Measurements from ENCODE around the gene DNAJC30. TPM values are rescaled to one million over a fixed set of nuclear protein-coding genes. Genes with fewer than 3 reads are reported as not detected.

The DNAJC30 gene
- polyA plus RNA-seq, 1 of the 3 experiments (the other 2 are of a cell fraction) = 11.0 TPM

DNA sequence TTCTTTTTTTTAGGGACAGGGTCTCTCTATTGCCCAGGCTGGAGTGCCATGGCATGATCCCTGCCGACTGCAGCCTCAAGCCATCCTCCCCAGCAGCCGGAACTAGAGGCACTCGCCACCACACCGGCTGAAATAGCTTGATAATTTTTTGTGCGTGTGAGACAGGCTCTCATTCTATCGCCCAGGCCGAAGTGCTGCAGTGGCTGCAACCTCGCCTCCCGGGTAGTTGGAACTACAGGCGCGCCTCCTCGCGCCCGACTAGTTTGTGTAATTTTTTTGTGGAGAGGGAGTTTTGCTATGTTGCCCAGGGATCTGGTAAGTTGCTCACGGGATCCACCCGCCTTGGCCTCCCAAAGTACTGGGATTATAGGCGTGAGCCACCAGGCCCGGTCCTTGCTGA, 2.1 kb upstream of the DNAJC30 start:
- peaks cover 19 to 20% of the 10 kb centered on the region in 2 experiments; a peak in 3 of 4 replicates for H3K4me1 ChIP-seq (ENCODE audit: control insufficient read depth in 1 of 2, insufficient read depth in 2 of 2, low read depth in 1 of 2, low read length in 1 of 2)
- no peak for TF ChIP-seq FOSL2 (IDR thresholded peaks at IDR 0.05; ENCODE audit: borderline replicate concordance, low read depth)
- no peak for TF ChIP-seq NRF1 (IDR thresholded peaks at IDR 0.05; ENCODE audit: low read depth, low read length)
- no peak for TF ChIP-seq MEF2A (IDR thresholded peaks at IDR 0.05; ENCODE audit: borderline replicate concordance, low read depth)
- H3K4me3 ChIP-seq (ENCODE audit: low read depth in 2 of 2, low read length in 1 of 2) = no peak overlapping the region
- 95% methylated on average over 18 of the region's 18 CpGs for WGBS (ENCODE audit: low lambda C conversion rate)
- DNase-seq = no peak
- no peak overlapping the region for H3K9ac ChIP-seq
- no peaks in the 10 kb centered on the region for H3K27me3 ChIP-seq (ENCODE audit: insufficient read depth)
- POLR2A ChIA-PET = no interaction called here
- H3K79me2 ChIP-seq (ENCODE audit: insufficient read depth) = peaks cover 91% of the 10 kb centered on the region
- H3K27ac ChIP-seq (ENCODE audit: low read depth in 2 of 2, low read length in 1 of 2) = no peak overlapping the region
- H3K9me2 ChIP-seq = no peaks in the 10 kb centered on the region
- no peak overlapping the region for H2AFZ ChIP-seq (ENCODE audit: low read depth)
- no peaks in the 10 kb centered on the region for H4K20me1 ChIP-seq (ENCODE audit: insufficient read depth)
- CTCF ChIA-PET = interaction anchor here (1.0 to 2.6 kb wide), 6 partner anchors 12 to 78 kb away, joined by 3 to 12 read pairs (median 5); partner anchors contain the start of gene VPS37D
- H3K4me2 ChIP-seq = no peak overlapping the region
- H3F3A ChIP-seq (replicated peaks; ENCODE audit: insufficient read depth) = no peaks in the 10 kb centered on the region
- no peaks in the 10 kb centered on the region for H3K9me3 ChIP-seq
- H3K36me3 ChIP-seq (replicated peaks in 1 of 2; ENCODE audit: control insufficient read depth in 1 of 2, insufficient read depth in 2 of 2, low read length in 1 of 2) = peaks cover 17 to 32% of the 10 kb centered on the region in 2 experiments

GRCh38 chr7:73683788-73684693, 788 bp upstream of the DNAJC30 start:
- no peak for DNase-seq
- Histone ChIP-seq H3K9me3 (no peaks in the 10 kb centered on the region), H3K79me2 (ENCODE audit: insufficient read depth) (peaks cover 98% of the 10 kb centered on the region), H3K27ac (ENCODE audit: low read depth in 2 of 2, low read length in 1 of 2) (peak overlapping the region; percentile 31 to 67; a peak in 3 of 4 replicates), H3F3A (replicated peaks; ENCODE audit: insufficient read depth) (no peaks in the 10 kb centered on the region), H4K20me1 (ENCODE audit: insufficient read depth) (no peaks in the 10 kb centered on the region), H3K4me3 (ENCODE audit: low read depth in 2 of 2, low read length in 1 of 2) (peak overlapping the region; percentile 79 to 90), H3K36me3 (replicated peaks in 1 of 2; ENCODE audit: control insufficient read depth in 1 of 2, insufficient read depth in 2 of 2, low read length in 1 of 2) (peaks cover 20 to 30% of the 10 kb centered on the region in 2 experiments), H2AFZ (ENCODE audit: low read depth) (peak overlapping the region; percentile 87), H3K4me2 (peak overlapping the region; percentile 98), H3K27me3 (ENCODE audit: insufficient read depth) (no peaks in the 10 kb centered on the region), H3K4me1 (ENCODE audit: control insufficient read depth in 1 of 2, insufficient read depth in 2 of 2, low read depth in 1 of 2, low read length in 1 of 2) (peaks cover 19 to 20% of the 10 kb centered on the region in 2 experiments; a peak in 3 of 4 replicates), H3K9ac (peak overlapping the region; percentile 87), H3K9me2 (no peaks in the 10 kb centered on the region)
- POLR2A ChIA-PET = interaction anchor here (1.0 kb wide), 1 partner anchor 21 kb away, joined by 4 read pairs; no protein-coding TSS in a partner anchor
- CTCF ChIA-PET = interaction anchor here (1.0 to 2.6 kb wide), 5 partner anchors 16 to 77 kb away, joined by 3 to 12 read pairs (median 6); partner anchors contain the start of gene VPS37D
- no peak for TF ChIP-seq NFIC (IDR thresholded peaks at IDR 0.05; ENCODE audit: borderline replicate concordance)
- no peak for TF ChIP-seq RAD21 (IDR thresholded peaks at IDR 0.05; ENCODE audit: low read length)
- no peak for TF ChIP-seq PBX3 (IDR thresholded peaks at IDR 0.05)
- TF ChIP-seq SMC3 (IDR thresholded peaks at IDR 0.05; ENCODE audit: low read depth, low read length) = no peak
- TF ChIP-seq, protein P1, sequence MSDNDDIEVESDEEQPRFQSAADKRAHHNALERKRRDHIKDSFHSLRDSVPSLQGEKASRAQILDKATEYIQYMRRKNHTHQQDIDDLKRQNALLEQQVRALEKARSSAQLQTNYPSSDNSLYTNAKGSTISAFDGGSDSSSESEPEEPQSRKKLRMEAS (IDR thresholded peaks at IDR 0.05; ENCODE audit: low read depth) = no peak
- TF ChIP-seq MXI1 (IDR thresholded peaks at IDR 0.05; ENCODE audit: low read depth, low read length) = no peak
- no peak for TF ChIP-seq JUND (IDR thresholded peaks at IDR 0.05)
- no peak for TF ChIP-seq YY1 (IDR thresholded peaks at IDR 0.05; ENCODE audit: low read depth)
- TF ChIP-seq NRF1 (IDR thresholded peaks at IDR 0.05; ENCODE audit: low read depth, low read length) = no peak
- TF ChIP-seq GABPA (IDR thresholded peaks at IDR 0.05; ENCODE audit: low read depth) = no peak
- TF ChIP-seq, protein P2, sequence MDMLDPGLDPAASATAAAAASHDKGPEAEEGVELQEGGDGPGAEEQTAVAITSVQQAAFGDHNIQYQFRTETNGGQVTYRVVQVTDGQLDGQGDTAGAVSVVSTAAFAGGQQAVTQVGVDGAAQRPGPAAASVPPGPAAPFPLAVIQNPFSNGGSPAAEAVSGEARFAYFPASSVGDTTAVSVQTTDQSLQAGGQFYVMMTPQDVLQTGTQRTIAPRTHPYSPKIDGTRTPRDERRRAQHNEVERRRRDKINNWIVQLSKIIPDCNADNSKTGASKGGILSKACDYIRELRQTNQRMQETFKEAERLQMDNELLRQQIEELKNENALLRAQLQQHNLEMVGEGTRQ (IDR thresholded peaks at IDR 0.05; ENCODE audit: borderline replicate concordance, low read depth, low read length) = no peak
- TF ChIP-seq FOSL2 (IDR thresholded peaks at IDR 0.05; ENCODE audit: borderline replicate concordance, low read depth) = no peak
- TF ChIP-seq, protein P3, sequence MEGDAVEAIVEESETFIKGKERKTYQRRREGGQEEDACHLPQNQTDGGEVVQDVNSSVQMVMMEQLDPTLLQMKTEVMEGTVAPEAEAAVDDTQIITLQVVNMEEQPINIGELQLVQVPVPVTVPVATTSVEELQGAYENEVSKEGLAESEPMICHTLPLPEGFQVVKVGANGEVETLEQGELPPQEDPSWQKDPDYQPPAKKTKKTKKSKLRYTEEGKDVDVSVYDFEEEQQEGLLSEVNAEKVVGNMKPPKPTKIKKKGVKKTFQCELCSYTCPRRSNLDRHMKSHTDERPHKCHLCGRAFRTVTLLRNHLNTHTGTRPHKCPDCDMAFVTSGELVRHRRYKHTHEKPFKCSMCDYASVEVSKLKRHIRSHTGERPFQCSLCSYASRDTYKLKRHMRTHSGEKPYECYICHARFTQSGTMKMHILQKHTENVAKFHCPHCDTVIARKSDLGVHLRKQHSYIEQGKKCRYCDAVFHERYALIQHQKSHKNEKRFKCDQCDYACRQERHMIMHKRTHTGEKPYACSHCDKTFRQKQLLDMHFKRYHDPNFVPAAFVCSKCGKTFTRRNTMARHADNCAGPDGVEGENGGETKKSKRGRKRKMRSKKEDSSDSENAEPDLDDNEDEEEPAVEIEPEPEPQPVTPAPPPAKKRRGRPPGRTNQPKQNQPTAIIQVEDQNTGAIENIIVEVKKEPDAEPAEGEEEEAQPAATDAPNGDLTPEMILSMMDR (IDR thresholded peaks at IDR 0.05) = no peak
- no peak for TF ChIP-seq TEAD4 (IDR thresholded peaks at IDR 0.05; ENCODE audit: borderline replicate concordance, insufficient read depth)
- TF ChIP-seq TAF1 (IDR thresholded peaks at IDR 0.05; ENCODE audit: borderline replicate concordance, low read depth, low read length) = no peak
- no peak for TF ChIP-seq SIN3A (IDR thresholded peaks at IDR 0.05; ENCODE audit: borderline replicate concordance, low read depth, low read length)
- TF ChIP-seq, protein P4, sequence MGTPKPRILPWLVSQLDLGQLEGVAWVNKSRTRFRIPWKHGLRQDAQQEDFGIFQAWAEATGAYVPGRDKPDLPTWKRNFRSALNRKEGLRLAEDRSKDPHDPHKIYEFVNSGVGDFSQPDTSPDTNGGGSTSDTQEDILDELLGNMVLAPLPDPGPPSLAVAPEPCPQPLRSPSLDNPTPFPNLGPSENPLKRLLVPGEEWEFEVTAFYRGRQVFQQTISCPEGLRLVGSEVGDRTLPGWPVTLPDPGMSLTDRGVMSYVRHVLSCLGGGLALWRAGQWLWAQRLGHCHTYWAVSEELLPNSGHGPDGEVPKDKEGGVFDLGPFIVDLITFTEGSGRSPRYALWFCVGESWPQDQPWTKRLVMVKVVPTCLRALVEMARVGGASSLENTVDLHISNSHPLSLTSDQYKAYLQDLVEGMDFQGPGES (IDR thresholded peaks at IDR 0.05; ENCODE audit: low read depth, low read length) = no peak
- TF ChIP-seq GATA2 (CRISPR knock-in tag; IDR thresholded peaks at IDR 0.05) = no peak
- 18% methylated on average over 56 of the region's 58 CpGs for WGBS (ENCODE audit: low lambda C conversion rate)

Measured in SK-N-SH (cell line).